Hematopoietic multipotent progenitor cell treated with erythropoietin and hydrocortisone succinate and interleukin-3 and kit ligand, for 15 days (in vitro differentiated cells): Measurements from ENCODE around the gene PANX2.

Source experiments
- DNase-seq: peaks from one replicate; pipeline ENCODE4 v3.0.0-alpha.2; 2015; ENCODE audit warnings: low spot score

The PANX2 gene

GRCh38 chr22:50184004-50184901, 13.7 kb downstream of the PANX2 start:
- DNase-seq = no peak

- DNase-seq = no peak
Observed at GRCh38 chr22:50184902-50185374, 14.4 kb downstream of the PANX2 start.

GRCh38 chr22:50185375-50186087, 15.0 kb downstream of the PANX2 start, which contains the start of gene TRABD:
TRABD (plus strand) TSS chr22:50185913; CDS start chr22:50193061, 7,148 bp downstream.
- peak; percentile 85 for DNase-seq

DNA sequence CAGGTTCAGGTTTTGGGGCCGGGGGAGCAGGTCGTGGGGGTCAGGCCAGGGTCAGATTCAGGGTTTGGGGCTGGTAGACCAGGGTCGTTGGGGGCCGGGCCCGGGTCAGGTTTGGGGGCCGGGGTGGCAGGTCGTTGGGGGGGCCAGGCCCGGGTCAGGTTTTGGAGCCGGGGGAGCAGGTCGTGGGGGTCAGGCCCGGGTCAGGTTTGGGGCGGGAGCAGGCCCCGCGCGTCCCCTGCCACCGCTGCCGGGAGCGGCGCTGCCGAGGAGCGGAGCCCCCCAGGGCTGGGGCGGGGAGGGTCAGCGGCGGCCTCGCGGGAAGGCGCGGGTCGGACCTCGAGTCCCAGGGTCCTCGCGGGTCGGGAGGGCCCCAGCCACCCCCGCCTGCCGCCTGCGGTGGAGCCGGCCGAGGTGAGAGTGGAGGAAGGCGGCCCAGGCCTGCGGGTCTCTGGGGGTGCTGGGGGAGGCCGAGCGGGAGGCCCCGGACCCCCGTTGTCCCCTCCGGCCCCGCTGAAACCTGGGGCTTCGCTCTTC, 15.7 kb downstream of the PANX2 start:
- no peak for DNase-seq

GRCh38 chr22:50186761-50187523, 16.4 kb downstream of the PANX2 start:
- DNase-seq = no peak

DNA sequence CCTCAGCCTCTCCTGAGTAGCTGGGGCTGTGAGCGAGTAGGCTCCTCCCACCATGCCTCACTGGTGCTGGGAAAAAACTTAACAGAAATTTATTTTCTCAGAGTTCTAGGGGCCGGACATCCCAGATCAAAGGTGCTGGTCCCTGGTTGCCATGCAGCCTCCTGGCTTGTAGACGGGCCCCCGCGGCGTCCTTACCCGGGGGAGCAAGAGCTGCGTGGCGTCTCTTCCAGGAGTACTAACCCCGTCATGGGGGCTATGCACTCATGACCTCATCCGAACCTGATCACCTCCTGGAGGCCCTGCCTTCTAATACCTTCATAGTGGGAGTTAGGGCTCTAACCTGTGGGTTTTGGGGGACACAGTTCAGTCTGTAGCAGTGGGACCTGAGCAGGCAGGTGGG, 17.8 kb downstream of the PANX2 start:
- DNase-seq = no peak

GRCh38 chr22:50189184-50189848, 18.8 kb downstream of the PANX2 start:
- DNase-seq = no peak

- DNase-seq = no peak
Observed at GRCh38 chr22:50189849-50190181, 19.3 kb downstream of the PANX2 start.

- DNase-seq = peak; percentile 74
Observed at GRCh38 chr22:50190182-50190940, 19.8 kb downstream of the PANX2 start.

GRCh38 chr22:50190941-50191741, 20.6 kb downstream of the PANX2 start:
- no peak for DNase-seq

DNA sequence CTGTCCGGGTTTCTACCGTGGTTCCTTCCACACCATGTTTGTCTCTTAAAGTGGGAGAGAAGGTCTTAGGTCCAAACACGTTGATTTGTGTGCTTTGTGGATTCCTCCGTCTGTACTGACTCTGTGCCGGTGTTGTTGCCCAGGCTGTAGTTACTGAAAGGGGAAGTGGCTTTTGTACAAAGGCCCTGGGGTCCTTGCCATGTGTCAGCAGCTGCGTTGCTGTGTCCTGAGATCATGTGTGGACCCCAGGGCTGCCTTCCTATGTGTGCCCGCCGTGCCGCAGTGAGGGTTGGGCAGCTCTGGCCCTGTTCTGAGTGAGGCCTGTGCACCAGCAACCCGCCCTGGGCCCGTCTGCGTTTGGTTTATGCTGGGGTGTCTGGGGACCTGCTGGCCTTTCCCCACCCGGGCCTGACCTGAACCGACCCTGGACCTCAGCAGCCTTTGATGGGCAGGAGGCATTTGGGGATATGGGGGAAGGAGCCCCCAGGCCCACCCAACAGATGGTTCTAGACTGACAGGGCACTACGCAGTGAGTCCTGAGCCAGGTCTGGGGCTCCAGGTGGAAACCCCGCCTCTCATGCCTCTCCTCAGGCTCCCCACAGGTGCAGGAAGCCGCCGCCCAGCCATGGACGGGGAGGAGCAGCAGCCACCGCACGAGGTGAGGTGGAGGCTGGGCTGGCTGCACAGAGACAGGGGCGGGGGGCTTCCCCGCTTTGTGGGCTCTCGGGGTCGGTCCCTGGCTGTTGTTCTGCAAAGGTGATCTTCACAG, 22.1 kb downstream of the PANX2 start:
- DNase-seq = no peak

GRCh38 chr22:50193621-50194020, 23.1 kb downstream of the PANX2 start:
- DNase-seq = no peak

DNA sequence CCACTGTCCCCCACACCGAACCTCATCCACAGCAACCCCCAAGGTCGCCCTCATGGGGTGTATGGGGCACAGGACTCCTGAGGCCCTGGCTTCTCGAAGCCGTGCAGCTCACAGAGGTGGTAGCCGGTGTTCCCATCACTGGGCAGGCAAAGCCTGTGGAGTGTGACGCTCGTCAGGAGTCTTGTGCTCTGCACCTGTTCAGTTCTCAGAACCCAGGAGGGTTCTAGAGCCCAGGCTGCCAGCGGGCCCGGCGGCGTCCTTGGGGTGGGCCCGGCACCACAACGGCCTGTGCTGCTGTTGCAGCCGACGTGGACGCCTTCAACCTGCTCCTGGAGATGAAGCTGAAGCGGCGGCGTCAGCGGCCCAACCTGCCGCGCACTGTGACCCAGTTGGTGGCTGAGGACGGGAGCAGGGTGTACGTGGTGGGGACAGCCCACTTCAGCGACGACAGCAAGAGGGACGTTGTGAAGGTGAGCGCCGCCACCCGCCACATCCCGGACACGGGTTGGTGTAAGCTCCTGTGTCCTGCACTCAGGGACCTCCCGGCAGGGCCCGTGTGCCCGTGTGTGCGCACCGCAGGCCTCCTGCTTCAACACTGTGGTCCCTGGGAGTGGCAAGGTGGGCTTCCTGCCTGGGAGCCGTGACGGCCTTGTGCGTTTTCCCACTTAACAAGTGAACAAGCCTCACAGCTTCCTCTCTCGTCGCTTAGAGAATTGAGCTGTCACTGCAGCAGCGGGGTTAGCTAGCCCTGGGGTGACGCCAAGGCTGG, 23.7 kb downstream of the PANX2 start:
- no peak for DNase-seq

GRCh38 chr22:50196256-50196655, 25.7 kb downstream of the PANX2 start:
- no peak for DNase-seq

DNA sequence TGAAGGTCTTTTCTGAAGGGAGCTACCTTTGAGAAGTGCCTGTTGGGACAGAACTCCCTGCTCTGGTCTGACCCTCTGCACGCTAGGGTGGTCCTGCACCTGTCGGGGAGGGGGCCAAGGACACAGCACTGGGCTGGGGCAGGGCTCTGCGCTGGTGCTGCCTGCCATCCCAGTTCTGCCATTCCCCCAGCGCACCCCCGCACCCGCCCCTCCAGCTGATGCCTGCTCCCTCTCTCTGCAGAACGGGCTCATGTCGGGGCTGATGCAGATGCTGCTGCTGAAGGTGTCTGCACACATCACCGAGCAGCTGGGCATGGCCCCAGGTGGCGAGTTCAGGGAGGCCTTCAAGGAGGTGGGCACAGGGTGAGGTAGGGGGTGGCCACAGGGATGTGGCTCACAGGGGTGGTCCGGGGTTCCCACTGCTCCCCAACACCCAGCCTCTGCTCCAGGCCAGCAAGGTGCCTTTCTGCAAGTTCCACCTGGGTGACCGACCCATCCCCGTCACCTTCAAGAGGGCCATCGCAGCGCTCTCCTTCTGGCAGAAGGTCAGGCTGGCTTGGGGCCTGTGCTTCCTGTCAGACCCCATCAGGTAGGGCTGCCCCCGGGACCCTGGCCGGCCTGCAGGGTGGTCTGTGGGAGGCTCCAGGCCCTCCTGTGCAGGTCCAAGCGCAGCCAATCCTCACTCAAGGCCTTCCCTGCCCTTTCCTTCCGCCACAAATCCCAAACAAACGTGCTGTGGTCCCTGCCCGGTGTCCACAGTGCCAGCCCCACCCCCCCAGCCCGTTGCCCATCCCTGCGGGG, 26.7 kb downstream of the PANX2 start:
- no peak for DNase-seq

DNA sequence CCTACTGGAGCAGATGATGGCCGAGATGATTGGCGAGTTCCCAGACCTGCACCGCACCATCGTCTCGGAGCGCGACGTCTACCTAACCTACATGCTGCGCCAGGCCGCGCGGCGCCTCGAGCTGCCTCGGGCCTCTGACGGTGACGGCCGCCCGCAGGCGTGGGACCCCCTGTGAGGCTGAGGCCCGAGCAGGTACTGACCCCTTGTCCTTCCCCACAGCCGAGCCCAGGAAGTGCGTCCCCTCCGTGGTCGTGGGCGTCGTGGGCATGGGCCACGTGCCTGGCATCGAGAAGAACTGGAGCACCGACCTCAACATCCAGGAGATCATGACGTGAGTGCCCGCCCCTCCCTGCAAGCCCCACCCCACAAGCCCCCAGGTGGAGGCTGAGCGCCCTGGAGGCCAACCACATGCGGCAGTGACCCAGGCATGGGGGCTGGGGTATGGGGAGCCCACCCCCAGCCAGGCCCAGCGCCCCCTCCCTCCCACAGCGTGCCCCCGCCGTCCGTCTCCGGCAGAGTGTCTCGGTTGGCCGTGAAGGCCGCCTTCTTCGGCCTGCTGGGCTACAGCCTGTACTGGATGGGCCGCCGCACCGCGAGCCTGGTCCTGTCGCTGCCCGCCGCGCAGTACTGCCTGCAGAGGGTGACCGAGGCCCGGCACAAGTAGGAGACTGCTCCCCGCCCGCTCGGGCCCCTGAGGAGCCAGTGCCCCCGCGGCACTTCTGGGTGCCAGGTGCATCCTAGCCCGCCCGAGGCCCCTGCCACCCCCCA, 27.5 kb downstream of the PANX2 start:
- DNase-seq = no peak

GRCh38 chr22:50198624-50199017, 28.1 kb downstream of the PANX2 start:
- no peak for DNase-seq
